ENCODE measurements around the gene FAM124A. TPM values are rescaled to one million over a fixed set of nuclear protein-coding genes. Genes with fewer than 3 reads are reported as not detected.

FAM124A gene
- total and polyA plus RNA-seq, 2 donors (not counting 3 experiments of a cell fraction or from before 2014, with no cell fraction given): 3.8 to 9.9 TPM

DNA sequence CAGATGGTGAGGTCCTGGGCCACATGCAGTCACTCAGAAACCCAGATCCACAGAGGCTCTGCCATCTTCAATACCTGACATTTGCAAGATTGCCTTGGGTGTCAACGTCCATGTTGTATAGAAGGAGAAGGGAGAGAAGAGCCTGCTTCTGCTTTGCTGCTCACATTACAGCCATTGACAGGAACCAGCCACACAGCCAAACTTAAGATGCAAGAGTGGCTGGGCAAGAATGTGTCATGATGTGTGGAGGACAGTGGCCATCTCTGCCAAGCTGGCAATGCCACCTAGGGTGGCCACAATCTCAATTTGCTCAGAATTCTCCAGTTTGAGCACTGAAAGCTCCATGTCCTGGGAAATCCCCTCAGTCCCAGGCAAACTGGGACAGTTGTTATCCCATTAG, 91.4 kb downstream of the FAM124A start:
- Histone ChIP-seq H2AFZ (ENCODE audit: low read depth, low read length) (no peak overlapping the region), H3K9me3 (replicated peaks; ENCODE audit: control insufficient read depth, insufficient read depth, low read length) (no peaks in the 10 kb centered on the region), H3K27me3 (ENCODE audit: control insufficient read depth in 2 of 2, insufficient read depth in 2 of 2, low read length in 2 of 2) (no peaks in the 10 kb centered on the region), H4K20me1 (replicated peaks; ENCODE audit: control insufficient read depth, extremely low read depth, insufficient read depth, low read length) (no peaks in the 10 kb centered on the region), H3K4me2 (ENCODE audit: insufficient read depth, low read length) (no peak overlapping the region), H3K4me3 (replicated peaks in 1 of 3; ENCODE audit: insufficient read depth in 1 of 3, low read depth in 1 of 3, low read length in 3 of 3) (no peak overlapping the region), H3K79me2 (ENCODE audit: control insufficient read depth, insufficient read depth, low read length) (no peaks in the 10 kb centered on the region), H3K9me1 (replicated peaks; ENCODE audit: control insufficient read depth, extremely low read depth, insufficient read depth, low read length) (no peaks in the 10 kb centered on the region), H3K27ac (ENCODE audit: insufficient read depth, low read depth, low read length) (no peak overlapping the region), H3K9ac (replicated peaks; ENCODE audit: extremely low read depth, insufficient read depth, low read length) (no peak overlapping the region), H3K36me3 (ENCODE audit: control insufficient read depth in 2 of 2, extremely low read depth in 1 of 2, insufficient read depth in 2 of 2, low read length in 2 of 2) (no peaks in the 10 kb centered on the region), H3K4me1 (ENCODE audit: control insufficient read depth, extremely low read depth, insufficient read depth, low read length) (peaks cover 13% of the 10 kb centered on the region)
- ChIA-PET CTCF (interaction anchor here (2.6 kb wide), 1 partner anchor 188 kb away, joined by 9 read pairs; no protein-coding TSS in a partner anchor), POLR2A (no interaction called here)
- TF ChIP-seq MAX (IDR thresholded peaks at IDR 0.05; ENCODE audit: insufficient read depth, insufficient read length) (no peak), POLR2A (IDR thresholded peaks at IDR 0.05; ENCODE audit: low read depth, low read length) (no peak), FOS (IDR thresholded peaks at IDR 0.05; ENCODE audit: borderline replicate concordance, insufficient read depth, low read length) (no peak), CTCF (IDR thresholded peaks at IDR 0.05; ENCODE audit: extremely low read depth in 1 of 2, insufficient read depth in 1 of 2, low read depth in 1 of 2, low read length in 2 of 2) (no peak), JUN (IDR thresholded peaks at IDR 0.05; ENCODE audit: borderline replicate concordance, insufficient read depth, insufficient read length, low read depth) (no peak), POLR2AphosphoS5 (IDR thresholded peaks at IDR 0.05; ENCODE audit: insufficient read depth, low read depth, low read length) (no peak), EZH2 (IDR thresholded peaks at IDR 0.05; ENCODE audit: borderline replicate concordance, low read depth, low read length, severe bottlenecking) (no peak), GATA2 (IDR thresholded peaks at IDR 0.05; ENCODE audit: insufficient read depth, insufficient read length, low read depth, low read length) (no peak), MYC (IDR thresholded peaks at IDR 0.05; ENCODE audit: low read depth, low read length) (no peak)
- FAIRE-seq (no peak), DNase-seq (ENCODE audit: low read depth, low spot score) (no peak)
- BruUV-seq (replicated peaks): no TSS peak
- dilution Hi-C loops (cut with MboI; ENCODE audit: extremely low pct_ligation_motif_present, low sequenced_read_pairs): no loop called here
- intact Hi-C loops (cut with micrococcal nuclease): loop anchor here (10.0 kb wide), 1 partner anchor 101 kb away; no protein-coding TSS in a partner anchor

Data from endothelial cell of umbilical vein (primary cell).